Activated T-helper 2 cell treated with anti-CD3 and anti-CD28 coated beads, Interferon-gamma antibody, Interleukin-2, Interleukin-4, amounts not matched to agents 10 μg/mL and 5 μg/mL and 100 μg/mL, durations not matched to agents 14 hours and 24 hours and 36 hours (primary cell): Measurements from ENCODE around the gene HOXD8. TPM values are rescaled to one million over a fixed set of nuclear protein-coding genes. Genes with fewer than 3 reads are reported as not detected.

ENCODE experiments used
- DNase-seq: peaks from one replicate; pipeline ENCODE4 v3.0.0; 2021; ENCODE audit warnings: low spot score
- H3K27ac Mint-ChIP-seq: one replicate; pipeline ENCODE4 v1.8.0; 2021; ENCODE audit warnings: mixed read lengths
- H3K27me3 Mint-ChIP-seq: one replicate; pipeline ENCODE4 v1.8.0; 2021; ENCODE audit warnings: low read depth, mixed read lengths
- H3K36me3 Mint-ChIP-seq: one replicate; pipeline ENCODE4 v1.8.0; 2021; ENCODE audit warnings: low read depth, mixed read lengths
- H3K4me1 Mint-ChIP-seq: one replicate; pipeline ENCODE4 v1.8.0; 2021; ENCODE audit warnings: low read depth, mixed read lengths
- H3K4me3 Mint-ChIP-seq: one replicate; pipeline ENCODE4 v1.8.0; 2021; ENCODE audit warnings: low read depth, mild to moderate bottlenecking, moderate library complexity, mixed read lengths
- H3K9me3 Mint-ChIP-seq: one replicate; pipeline ENCODE4 v1.8.0; 2021; ENCODE audit warnings: mixed read lengths
- intact Hi-C: fragments of 100-400 bp; cut with micrococcal nuclease; formaldehyde crosslinking; loops from one replicate; pipeline ENCODE4 v1.15.1; 2023
- total RNA-seq: library from RNA; stranded (reverse); gene quantifications from 2 replicates; pipeline ENCODE4 v1.2.3, GENCODE V29; 2022

Gene HOXD8
- total RNA-seq, 1 donor from 2014 or later, result not detected

GRCh38 chr2:176085861-176086771 is 43.4 kb upstream of the HOXD8 start:
- Mint-ChIP-seq H3K27ac (no peak overlapping the region), H3K4me3 (no peak overlapping the region), H3K36me3 (no peaks in the 10 kb centered on the region), H3K9me3 (no peaks in the 10 kb centered on the region), H3K27me3 (peaks cover 84% of the 10 kb centered on the region), H3K4me1 (peaks cover 4% of the 10 kb centered on the region)
- no peak for DNase-seq
- intact Hi-C loops, result no loop called here

GRCh38 chr2:176087330-176088047 is 42.0 kb upstream of the HOXD8 start:
- no peak overlapping the region for H3K4me3 Mint-ChIP-seq
- H3K9me3 Mint-ChIP-seq, result no peaks in the 10 kb centered on the region
- H3K27ac Mint-ChIP-seq, result no peak overlapping the region
- no peak for DNase-seq
- H3K36me3 Mint-ChIP-seq, result no peaks in the 10 kb centered on the region
- intact Hi-C loops, result loop anchor here (1.0 kb wide), 1 partner anchor 9 kb away; no protein-coding TSS in a partner anchor
- H3K27me3 Mint-ChIP-seq, result peaks cover 85% of the 10 kb centered on the region
- H3K4me1 Mint-ChIP-seq, result peaks cover 7% of the 10 kb centered on the region

GRCh38 chr2:176088048-176088936 is 41.2 kb upstream of the HOXD8 start:
- H3K27ac Mint-ChIP-seq, result no peak overlapping the region
- DNase-seq, result no peak
- peak overlapping the region; percentile 39 for H3K4me3 Mint-ChIP-seq
- peaks cover 81% of the 10 kb centered on the region for H3K27me3 Mint-ChIP-seq
- peaks cover 7% of the 10 kb centered on the region for H3K4me1 Mint-ChIP-seq
- no peaks in the 10 kb centered on the region for H3K9me3 Mint-ChIP-seq
- intact Hi-C loops, result no loop called here
- no peaks in the 10 kb centered on the region for H3K36me3 Mint-ChIP-seq

GRCh38 chr2:176088937-176089842 is 40.3 kb upstream of the HOXD8 start:
- Mint-ChIP-seq H3K4me3 (no peak overlapping the region), H3K36me3 (no peaks in the 10 kb centered on the region), H3K9me3 (no peaks in the 10 kb centered on the region), H3K27me3 (peaks cover 82% of the 10 kb centered on the region), H3K27ac (no peak overlapping the region), H3K4me1 (peaks cover 10% of the 10 kb centered on the region)
- intact Hi-C loops, result no loop called here
- no peak for DNase-seq

GRCh38 chr2:176089843-176090395 is 39.6 kb upstream of the HOXD8 start:
- DNase-seq, result no peak
- H3K9me3 Mint-ChIP-seq, result no peaks in the 10 kb centered on the region
- H3K27ac Mint-ChIP-seq, result no peak overlapping the region
- peaks cover 10% of the 10 kb centered on the region for H3K4me1 Mint-ChIP-seq
- H3K4me3 Mint-ChIP-seq, result no peak overlapping the region
- H3K27me3 Mint-ChIP-seq, result peaks cover 82% of the 10 kb centered on the region
- H3K36me3 Mint-ChIP-seq, result no peaks in the 10 kb centered on the region
- intact Hi-C loops, result no loop called here

- Mint-ChIP-seq H3K9me3 (no peaks in the 10 kb centered on the region), H3K4me3 (no peak overlapping the region), H3K4me1 (peaks cover 10% of the 10 kb centered on the region), H3K36me3 (no peaks in the 10 kb centered on the region), H3K27me3 (peaks cover 86% of the 10 kb centered on the region), H3K27ac (no peak overlapping the region)
- no peak for DNase-seq
- intact Hi-C loops, result no loop called here
These were observed 38.6 kb upstream of the HOXD8 start for GRCh38 chr2:176090862-176091261.

- no peaks in the 10 kb centered on the region for H3K9me3 Mint-ChIP-seq
- intact Hi-C loops, result no loop called here
- H3K27me3 Mint-ChIP-seq, result peaks cover 88% of the 10 kb centered on the region
These were observed 37.9 kb upstream of the HOXD8 start for GRCh38 chr2:176091329-176092258.

GRCh38 chr2:176092270-176093144 is 37.0 kb upstream of the HOXD8 start, which contains the start of gene HOXD13:
Gene HOXD13 (plus strand): TSS chr2:176092721. CDS start chr2:176092891, 170 bp downstream.
- intact Hi-C loops, result no loop called here
- DNase-seq, result no peak
- H3K27ac Mint-ChIP-seq, result no peak within 1 kb of the TSS

More at GRCh38 chr2:176091329-176092258, 37.9 kb upstream of the HOXD8 start:
- no peak overlapping the region for H3K4me3 Mint-ChIP-seq
- no peak for DNase-seq
- H3K36me3 Mint-ChIP-seq, result no peaks in the 10 kb centered on the region
- H3K27ac Mint-ChIP-seq, result no peak overlapping the region
- peaks cover 12% of the 10 kb centered on the region for H3K4me1 Mint-ChIP-seq

GRCh38 chr2:176093145-176093897 is 36.2 kb upstream of the HOXD8 start:
- intact Hi-C loops, result no loop called here
- H3K4me1 Mint-ChIP-seq, result peaks cover 20% of the 10 kb centered on the region
- H3K27ac Mint-ChIP-seq, result peak overlapping the region; percentile 1
- H3K4me3 Mint-ChIP-seq, result no peak overlapping the region
- H3K36me3 Mint-ChIP-seq, result no peaks in the 10 kb centered on the region
- H3K9me3 Mint-ChIP-seq, result no peaks in the 10 kb centered on the region
- DNase-seq, result no peak
- peaks cover 89% of the 10 kb centered on the region for H3K27me3 Mint-ChIP-seq

More at GRCh38 chr2:176092270-176093144, 37.0 kb upstream of the HOXD8 start, which contains the start of gene HOXD13:
- Mint-ChIP-seq H3K27me3 (peaks cover 89% of the 10 kb centered on the region), H3K4me3 (no peak within 1 kb of the TSS), H3K9me3 (no peaks in the 10 kb centered on the region), H3K4me1 (peaks cover 19% of the 10 kb centered on the region), H3K36me3 (no peaks in the 10 kb centered on the region)
